Measurements from ENCODE around the gene TRIM28. TPM values are rescaled to one million over a fixed set of nuclear protein-coding genes. Genes with fewer than 3 reads are reported as not detected.

Gene TRIM28
- total and polyA plus RNA-seq, 2 donors (not counting 3 experiments of a cell fraction or from before 2014, with no cell fraction given) = 429 to 521 TPM

DNA sequence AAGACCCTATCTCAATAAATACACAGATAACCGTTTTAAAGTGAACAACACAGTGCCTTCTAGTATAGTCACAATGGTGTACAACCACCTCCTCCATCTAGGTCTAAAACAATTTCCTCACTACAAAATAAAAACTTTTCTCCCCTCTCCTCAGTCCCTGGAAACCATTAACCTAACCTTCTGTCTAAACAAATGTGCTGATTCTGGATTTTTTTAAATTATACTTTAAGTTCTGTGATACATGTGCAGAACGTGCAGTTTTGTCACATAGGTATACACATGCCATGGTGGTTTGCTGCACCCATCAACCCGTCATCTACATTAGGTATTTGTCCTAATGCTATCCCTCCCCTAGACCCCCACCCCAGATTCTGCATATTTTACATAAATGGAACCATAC lies 14.5 kb upstream of the TRIM28 start:
- dilution Hi-C loops (cut with MboI; ENCODE audit: extremely low pct_ligation_motif_present, low sequenced_read_pairs) = no loop called here
- DNase-seq (ENCODE audit: low read depth, low spot score) (no peak), FAIRE-seq (no peak)
- Histone ChIP-seq H3K27me3 (ENCODE audit: control insufficient read depth in 2 of 2, insufficient read depth in 2 of 2, low read length in 2 of 2) (peaks cover 11 to 19% of the 10 kb centered on the region in 2 experiments), H2AFZ (ENCODE audit: low read depth, low read length) (no peak overlapping the region), H3K9me1 (replicated peaks; ENCODE audit: control insufficient read depth, extremely low read depth, insufficient read depth, low read length) (no peaks in the 10 kb centered on the region), H3K4me1 (ENCODE audit: control insufficient read depth, extremely low read depth, insufficient read depth, low read length) (no peaks in the 10 kb centered on the region), H3K79me2 (ENCODE audit: control insufficient read depth, insufficient read depth, low read length) (no peaks in the 10 kb centered on the region), H3K9me3 (replicated peaks; ENCODE audit: control insufficient read depth, insufficient read depth, low read length) (no peaks in the 10 kb centered on the region), H3K9ac (replicated peaks; ENCODE audit: extremely low read depth, insufficient read depth, low read length) (no peak overlapping the region), H3K27ac (ENCODE audit: insufficient read depth, low read depth, low read length) (no peak overlapping the region), H4K20me1 (replicated peaks; ENCODE audit: control insufficient read depth, extremely low read depth, insufficient read depth, low read length) (no peaks in the 10 kb centered on the region), H3K36me3 (ENCODE audit: control insufficient read depth in 2 of 2, extremely low read depth in 1 of 2, insufficient read depth in 2 of 2, low read length in 2 of 2) (no peaks in the 10 kb centered on the region), H3K4me3 (replicated peaks in 1 of 3; ENCODE audit: insufficient read depth in 1 of 3, low read depth in 1 of 3, low read length in 3 of 3) (no peak overlapping the region), H3K4me2 (ENCODE audit: insufficient read depth, low read length) (no peak overlapping the region)
- TF ChIP-seq JUN (IDR thresholded peaks at IDR 0.05; ENCODE audit: borderline replicate concordance, insufficient read depth, insufficient read length, low read depth) = no peak
- no peak for TF ChIP-seq GATA2 (IDR thresholded peaks at IDR 0.05; ENCODE audit: insufficient read depth, insufficient read length, low read depth, low read length)
- no peak for TF ChIP-seq POLR2A (IDR thresholded peaks at IDR 0.05; ENCODE audit: low read depth, low read length)
- TF ChIP-seq FOS (IDR thresholded peaks at IDR 0.05; ENCODE audit: borderline replicate concordance, insufficient read depth, low read length) = no peak
- TF ChIP-seq EZH2 (IDR thresholded peaks at IDR 0.05; ENCODE audit: borderline replicate concordance, low read depth, low read length, severe bottlenecking) = no peak
- TF ChIP-seq, protein P1, sequence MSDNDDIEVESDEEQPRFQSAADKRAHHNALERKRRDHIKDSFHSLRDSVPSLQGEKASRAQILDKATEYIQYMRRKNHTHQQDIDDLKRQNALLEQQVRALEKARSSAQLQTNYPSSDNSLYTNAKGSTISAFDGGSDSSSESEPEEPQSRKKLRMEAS (IDR thresholded peaks at IDR 0.05; ENCODE audit: insufficient read depth, insufficient read length) = no peak
- TF ChIP-seq MYC (IDR thresholded peaks at IDR 0.05; ENCODE audit: low read depth, low read length) = no peak
- no peak for TF ChIP-seq CTCF (IDR thresholded peaks at IDR 0.05; ENCODE audit: extremely low read depth in 1 of 2, insufficient read depth in 1 of 2, low read depth in 1 of 2, low read length in 2 of 2)
- TF ChIP-seq POLR2AphosphoS5 (IDR thresholded peaks at IDR 0.05; ENCODE audit: insufficient read depth, low read depth, low read length) = no peak
- intact Hi-C loops (cut with micrococcal nuclease) = no loop called here
- no TSS peak for BruUV-seq (replicated peaks)
- ChIA-PET POLR2A (no interaction called here), CTCF (interaction anchor here (1.6 to 2.0 kb wide), 2 partner anchors 10 to 15 kb away, joined by 5 to 8 read pairs; partner anchors contain the start of gene ZBTB45)
